RWPE2 (cell line): ENCODE data around the gene KRT9.

Source experiments
- ATAC-seq: fragments of 200-7000 bp; cut with Tn5 transposase; 3 replicates; pipeline ENCODE4 v1.9.1; 2021; ENCODE audit warnings: low read depth
- DNase-seq: peaks from one replicate; pipeline ENCODE4 v3.0.0-alpha.2; 2020; ENCODE audit warnings: low spot score
- H3K27ac ChIP-seq: fragments of 450-650 bp; 2 replicates; pipeline ENCODE4 v1.5.1; 2017; ENCODE audit warnings: mild to moderate bottlenecking; ENCODE audit not compliant: poor library complexity, severe bottlenecking
- H3K27me3 ChIP-seq: fragments of 250-450 bp; sonication (Bioruptor Pico); 2 replicates; pipeline ENCODE4 v1.5.1; 2021; ENCODE audit warnings: mild to moderate bottlenecking, moderate library complexity; ENCODE audit not compliant: insufficient read depth, poor library complexity, severe bottlenecking
- H3K36me3 ChIP-seq: fragments of 250-450 bp; sonication (Bioruptor Pico); 2 replicates; pipeline ENCODE4 v1.5.1; 2020; ENCODE audit warnings: low read depth, mild to moderate bottlenecking, moderate library complexity
- H3K4me1 ChIP-seq: fragments of 250-450 bp; sonication (Bioruptor Pico); 2 replicates; pipeline ENCODE4 v1.5.1; 2021; ENCODE audit warnings: mild to moderate bottlenecking, moderate library complexity; ENCODE audit not compliant: insufficient read depth, poor library complexity, severe bottlenecking
- H3K4me3 ChIP-seq: fragments of 250-450 bp; sonication (Bioruptor Pico); 2 replicates; pipeline ENCODE4 v1.5.1; 2021; ENCODE audit warnings: mild to moderate bottlenecking, moderate library complexity; ENCODE audit not compliant: severe bottlenecking
- H3K9me3 ChIP-seq: fragments of 250-450 bp; sonication (Bioruptor Pico); 2 replicates; pipeline ENCODE4 v1.5.1; 2021; ENCODE audit warnings: mild to moderate bottlenecking, moderate library complexity; ENCODE audit not compliant: severe bottlenecking
- TF ChIP-seq, protein P1 (sequence below): fragments of 450-650 bp; IDR thresholded peaks from one replicate; pipeline ENCODE4 v1.5.1; 2017; ENCODE audit warnings: mild to moderate bottlenecking, moderate library complexity; ENCODE audit not compliant: poor library complexity, severe bottlenecking

KRT9 gene

DNA sequence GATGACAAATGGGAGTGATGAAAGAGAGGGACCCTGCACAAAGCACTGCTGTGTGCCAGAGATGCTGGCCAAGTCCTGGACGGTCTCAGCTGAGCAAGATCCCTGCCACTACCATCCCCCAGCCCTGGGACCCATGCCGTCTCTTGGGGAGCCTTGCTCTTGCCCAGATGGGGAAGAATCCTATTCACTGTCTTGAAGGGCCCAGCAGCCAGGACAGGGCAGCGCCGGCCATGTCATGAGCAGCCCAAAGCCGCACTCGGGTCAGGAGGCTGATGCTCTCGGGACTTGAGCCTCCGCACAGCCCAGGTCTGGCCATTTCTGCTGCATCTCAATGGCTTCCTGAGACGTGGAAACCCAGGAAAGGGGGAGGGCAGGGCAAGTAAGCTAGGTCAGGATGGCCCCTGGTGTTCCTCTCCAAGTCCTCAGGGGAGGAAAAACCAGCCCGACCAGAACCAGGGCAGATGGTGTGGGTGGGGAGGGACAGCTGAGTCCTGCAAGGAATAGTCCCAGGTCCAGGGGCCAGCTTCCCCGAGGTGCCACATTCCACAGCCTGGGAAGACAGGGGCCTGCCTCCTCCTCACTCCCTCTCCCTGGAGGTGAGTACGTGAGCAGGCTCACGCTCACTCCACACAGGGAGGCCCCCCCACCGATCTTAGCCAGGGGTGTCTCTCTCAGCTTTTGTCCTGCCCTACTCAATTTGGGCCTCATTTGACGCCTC, 35.9 kb downstream of the KRT9 start:
- no peak for DNase-seq
- no peaks in the 10 kb centered on the region for H3K9me3 ChIP-seq
- H3K4me3 ChIP-seq: no peak overlapping the region
- H3K4me1 ChIP-seq: peaks cover 34% of the 10 kb centered on the region
- no peaks in the 10 kb centered on the region for H3K36me3 ChIP-seq
- TF ChIP-seq, protein P1, sequence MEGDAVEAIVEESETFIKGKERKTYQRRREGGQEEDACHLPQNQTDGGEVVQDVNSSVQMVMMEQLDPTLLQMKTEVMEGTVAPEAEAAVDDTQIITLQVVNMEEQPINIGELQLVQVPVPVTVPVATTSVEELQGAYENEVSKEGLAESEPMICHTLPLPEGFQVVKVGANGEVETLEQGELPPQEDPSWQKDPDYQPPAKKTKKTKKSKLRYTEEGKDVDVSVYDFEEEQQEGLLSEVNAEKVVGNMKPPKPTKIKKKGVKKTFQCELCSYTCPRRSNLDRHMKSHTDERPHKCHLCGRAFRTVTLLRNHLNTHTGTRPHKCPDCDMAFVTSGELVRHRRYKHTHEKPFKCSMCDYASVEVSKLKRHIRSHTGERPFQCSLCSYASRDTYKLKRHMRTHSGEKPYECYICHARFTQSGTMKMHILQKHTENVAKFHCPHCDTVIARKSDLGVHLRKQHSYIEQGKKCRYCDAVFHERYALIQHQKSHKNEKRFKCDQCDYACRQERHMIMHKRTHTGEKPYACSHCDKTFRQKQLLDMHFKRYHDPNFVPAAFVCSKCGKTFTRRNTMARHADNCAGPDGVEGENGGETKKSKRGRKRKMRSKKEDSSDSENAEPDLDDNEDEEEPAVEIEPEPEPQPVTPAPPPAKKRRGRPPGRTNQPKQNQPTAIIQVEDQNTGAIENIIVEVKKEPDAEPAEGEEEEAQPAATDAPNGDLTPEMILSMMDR: no peak
- H3K27me3 ChIP-seq: no peaks in the 10 kb centered on the region
- ATAC-seq: 0 out of 3 replicates have a peak, but pooled peaks have one; percentile 5
- H3K27ac ChIP-seq: no peak overlapping the region

DNA sequence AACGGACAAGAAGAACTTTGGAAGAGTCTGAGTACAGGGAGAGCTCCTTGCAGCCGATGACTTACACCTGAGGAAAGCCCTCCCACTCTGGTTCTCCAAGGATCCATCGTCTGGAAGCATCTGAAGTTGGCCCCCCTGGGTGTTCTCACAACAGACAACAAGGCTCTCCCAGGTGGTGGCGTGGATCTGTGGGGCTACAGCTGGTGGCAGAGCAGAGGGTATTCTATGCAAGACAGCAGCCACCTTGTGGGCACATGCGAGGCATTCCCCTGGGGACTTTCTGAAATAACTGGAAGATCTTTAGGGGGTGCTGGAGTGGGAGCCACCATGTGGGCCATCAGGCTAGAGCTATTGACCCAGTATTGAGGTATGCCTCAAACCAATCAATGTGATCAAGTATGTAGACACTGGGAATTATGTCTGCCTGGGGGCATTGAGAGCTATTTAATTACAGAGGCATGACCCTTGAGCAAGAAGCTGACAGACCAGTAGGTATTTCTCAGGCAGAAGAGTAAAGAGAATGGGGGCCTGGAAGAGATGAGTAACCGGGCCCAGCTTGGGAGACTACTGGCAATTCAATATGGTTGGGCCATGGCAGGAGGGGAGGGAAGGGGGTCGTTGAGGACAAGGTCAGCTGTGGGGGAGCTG, 36.8 kb downstream of the KRT9 start:
- DNase-seq (no peak), ATAC-seq (no peak)
- Histone ChIP-seq H3K27me3 (no peaks in the 10 kb centered on the region), H3K4me1 (peaks cover 37% of the 10 kb centered on the region), H3K27ac (no peak overlapping the region), H3K4me3 (no peak overlapping the region), H3K36me3 (no peaks in the 10 kb centered on the region), H3K9me3 (no peaks in the 10 kb centered on the region)
- TF ChIP-seq, protein P1: no peak

DNA sequence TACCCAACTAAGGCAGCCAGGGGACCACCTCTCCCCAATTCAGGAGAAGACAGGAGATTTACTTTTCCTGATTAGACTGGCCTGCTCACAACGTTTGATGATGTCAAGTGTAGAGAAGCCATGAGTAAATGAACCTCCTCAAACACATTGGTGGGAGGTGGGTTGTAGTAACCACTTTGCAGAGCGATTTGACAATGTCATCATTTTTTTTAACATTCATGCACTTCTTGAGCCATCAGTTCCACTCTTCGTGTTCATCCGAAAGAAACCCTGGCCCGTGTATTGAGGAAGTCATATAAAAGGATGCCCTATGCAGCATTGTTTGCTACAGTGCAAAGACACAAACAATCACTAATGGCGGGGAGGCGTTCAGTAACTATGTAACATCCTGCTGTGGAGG, 38.2 kb downstream of the KRT9 start:
- H3K27ac ChIP-seq: no peak overlapping the region
- TF ChIP-seq, protein P1: no peak
- H3K9me3 ChIP-seq: no peaks in the 10 kb centered on the region
- no peaks in the 10 kb centered on the region for H3K36me3 ChIP-seq
- ATAC-seq (no peak), DNase-seq (no peak)
- H3K27me3 ChIP-seq: no peaks in the 10 kb centered on the region
- H3K4me3 ChIP-seq: no peak overlapping the region
- peaks cover 44% of the 10 kb centered on the region for H3K4me1 ChIP-seq

DNA sequence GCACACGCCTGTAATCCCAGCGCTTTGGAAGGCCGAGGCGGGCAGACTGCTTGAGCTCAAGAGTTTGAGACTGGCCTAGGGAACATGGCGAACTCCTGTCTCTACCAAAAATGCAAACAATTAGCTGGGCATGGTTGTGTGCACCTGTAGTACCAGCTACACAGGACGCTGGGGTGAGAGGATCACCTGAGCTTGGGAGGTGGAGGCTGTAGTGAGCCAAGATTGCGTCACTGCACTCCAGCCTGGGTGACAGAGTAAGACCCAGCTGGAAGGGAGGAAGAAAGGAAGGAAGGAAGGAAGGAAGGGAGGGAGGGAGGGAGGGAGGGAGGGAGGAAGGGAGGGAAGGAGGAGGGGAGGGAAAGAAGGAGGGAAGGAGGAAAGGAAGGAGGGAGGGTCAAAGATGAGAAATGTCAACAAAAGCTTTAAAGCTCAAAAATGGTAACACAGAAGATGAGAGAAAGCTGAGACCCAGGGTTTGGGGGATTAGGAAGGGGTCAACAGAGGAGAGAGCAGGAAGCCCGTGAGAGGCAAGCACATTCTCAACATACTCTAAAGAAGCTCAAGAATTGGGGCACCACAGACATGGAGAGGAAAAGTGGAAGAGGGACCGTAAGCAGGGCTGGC, 38.8 kb downstream of the KRT9 start:
- no peak overlapping the region for H3K4me3 ChIP-seq
- no peak overlapping the region for H3K27ac ChIP-seq
- no peaks in the 10 kb centered on the region for H3K36me3 ChIP-seq
- TF ChIP-seq, protein P1: no peak
- H3K27me3 ChIP-seq: no peaks in the 10 kb centered on the region
- ATAC-seq (no peak), DNase-seq (no peak)
- no peaks in the 10 kb centered on the region for H3K9me3 ChIP-seq
- peaks cover 39% of the 10 kb centered on the region for H3K4me1 ChIP-seq

DNA sequence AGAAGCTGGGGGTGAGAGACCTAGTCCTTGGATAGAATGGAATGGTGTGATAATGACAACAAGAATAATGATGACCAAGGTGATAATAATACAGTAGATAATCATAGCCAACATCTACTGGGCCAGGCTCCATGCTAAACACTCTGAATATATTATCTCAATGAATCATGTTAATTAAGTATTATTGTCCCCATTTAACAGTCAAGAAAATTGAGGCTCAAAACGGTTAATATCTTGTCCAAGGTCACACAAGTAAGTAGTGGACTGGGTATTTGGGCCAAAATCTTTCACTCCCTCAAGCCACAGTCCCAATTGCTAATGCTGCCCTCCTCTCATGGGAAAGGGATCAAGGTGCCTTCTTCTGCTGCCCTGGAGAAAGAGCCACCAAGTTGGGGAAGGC, 39.9 kb downstream of the KRT9 start:
- ATAC-seq: no peak

More for the DNA sequence above, 39.9 kb downstream of the KRT9 start:
- H3K4me3 ChIP-seq: no peak overlapping the region
- TF ChIP-seq, protein P1: no peak
- peaks cover 28% of the 10 kb centered on the region for H3K4me1 ChIP-seq
- no peak overlapping the region for H3K27ac ChIP-seq
- peaks cover 2% of the 10 kb centered on the region for H3K36me3 ChIP-seq
- H3K9me3 ChIP-seq: no peaks in the 10 kb centered on the region
- no peaks in the 10 kb centered on the region for H3K27me3 ChIP-seq
- DNase-seq: no peak
